A673 (cell line): ENCODE data around the gene ZSCAN16.

Experiments
- EZH2 ChIP-seq: fragments of 200-600 bp; sonication (generic); IDR thresholded peaks from 2 replicates; pipeline ENCODE4 v1.6.1; 2017; ENCODE audit warnings: borderline replicate concordance, low read depth, mild to moderate bottlenecking, mixed read lengths, antibody characterized with exemption, low read length; ENCODE audit not compliant: poor library complexity, severe bottlenecking
- TF ChIP-seq, protein P1 (sequence below): fragments of 300-800, 200-600 bp; sonication (generic); conservative IDR thresholded peaks from 2 replicates; pipeline ENCODE4 v1.5.1; 2017; ENCODE audit warnings: low read depth, mild to moderate bottlenecking, antibody characterized with exemption, low read length, moderate library complexity, mixed read lengths

DNA sequence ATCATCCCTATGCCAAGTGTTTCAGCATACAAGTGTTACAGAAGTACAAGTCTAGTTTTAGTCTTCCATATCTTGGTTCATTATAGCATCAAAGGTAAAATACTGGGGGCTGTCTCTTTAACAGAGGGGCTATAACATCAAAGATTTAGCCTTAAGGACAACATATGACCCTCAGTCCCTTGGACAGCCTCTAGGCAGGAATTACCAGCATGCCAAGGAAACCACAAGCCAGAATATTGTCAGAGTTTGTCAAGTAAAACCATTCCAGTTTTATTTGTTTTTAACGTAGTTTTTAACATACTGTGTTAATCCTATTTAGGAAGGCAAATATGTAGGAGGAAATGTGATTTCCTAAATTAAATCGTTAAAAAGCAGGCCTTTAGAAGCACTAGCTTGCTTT is 35.8 kb downstream of the ZSCAN16 start:
- TF ChIP-seq, protein P1, sequence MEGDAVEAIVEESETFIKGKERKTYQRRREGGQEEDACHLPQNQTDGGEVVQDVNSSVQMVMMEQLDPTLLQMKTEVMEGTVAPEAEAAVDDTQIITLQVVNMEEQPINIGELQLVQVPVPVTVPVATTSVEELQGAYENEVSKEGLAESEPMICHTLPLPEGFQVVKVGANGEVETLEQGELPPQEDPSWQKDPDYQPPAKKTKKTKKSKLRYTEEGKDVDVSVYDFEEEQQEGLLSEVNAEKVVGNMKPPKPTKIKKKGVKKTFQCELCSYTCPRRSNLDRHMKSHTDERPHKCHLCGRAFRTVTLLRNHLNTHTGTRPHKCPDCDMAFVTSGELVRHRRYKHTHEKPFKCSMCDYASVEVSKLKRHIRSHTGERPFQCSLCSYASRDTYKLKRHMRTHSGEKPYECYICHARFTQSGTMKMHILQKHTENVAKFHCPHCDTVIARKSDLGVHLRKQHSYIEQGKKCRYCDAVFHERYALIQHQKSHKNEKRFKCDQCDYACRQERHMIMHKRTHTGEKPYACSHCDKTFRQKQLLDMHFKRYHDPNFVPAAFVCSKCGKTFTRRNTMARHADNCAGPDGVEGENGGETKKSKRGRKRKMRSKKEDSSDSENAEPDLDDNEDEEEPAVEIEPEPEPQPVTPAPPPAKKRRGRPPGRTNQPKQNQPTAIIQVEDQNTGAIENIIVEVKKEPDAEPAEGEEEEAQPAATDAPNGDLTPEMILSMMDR = no peak
- no peak for TF ChIP-seq EZH2
